K562 (cell line): Measurements from ENCODE around the gene SLC22A6. TPM values are rescaled to one million over a fixed set of nuclear protein-coding genes. Genes with fewer than 3 reads are reported as not detected.

Experiments used
- ATAC-seq: fragments of 200-7000 bp; cut with Tn5 transposase; 3 replicates; pipeline ENCODE4 v1.9.1; 2020; ENCODE audit warnings: moderate library complexity
- BruUV-seq: library from RNA; stranded (reverse); fragments of 400-500 nt; replicated peaks from 2 replicates; lab custom pipeline; 2021; lab: Mats Ljungman, UMichigan
- CTCF ChIA-PET: fragments of 300-600 bp; formaldehyde crosslinking; extraction: SDS; loops from one replicate; lab custom pipeline; 2021; ENCODE audit warnings: low intra/inter-chr PET ratio; lab: Yijun Ruan, JAX
- POLR2A ChIA-PET: fragments of 300-600, 350-650 bp; sonication (Branson Sonifier 250); formaldehyde crosslinking; extraction: SDS; loops from one replicate; lab custom pipeline; 2021; ENCODE audit warnings: antibody characterized with exemption, inconsistent platforms; lab: Yijun Ruan, JAX
- DNase-seq, 4 experiments: peaks; one replicate each; pipeline versions ENCODE4 v3.0.0 to v3.0.0-alpha.2; 2011 to 2018; ENCODE audit warnings: low spot score in 3 of 4, mixed read lengths in 3 of 4; ENCODE audit errors: extremely low read depth in 1 of 4
- FAIRE-seq: peaks from 2 replicates; lab custom pipeline; 2011; peaks lifted over from hg19 to GRCh38; lab: Jason Lieb, UNC
- H2AFZ ChIP-seq: 2 replicates; pipeline ENCODE4 v1.6.0; 2011; ENCODE audit warnings: low read depth, low read length, control low read depth, inconsistent platforms
- H3K27ac ChIP-seq: fragments of 200-600 bp; 3 replicates; pipeline ENCODE4 v1.8.0; 2011; ENCODE audit warnings: low read depth, mild to moderate bottlenecking, control low read depth, inconsistent platforms, low read length, moderate library complexity, mixed read lengths; ENCODE audit errors: extremely low read depth
- H3K27me3 ChIP-seq, 2 experiments: fragments of 300-600 bp in 1 of 2; 2 replicates in 1 of 2; 3 replicates in 1 of 2; pipeline versions ENCODE4 v1.6.0 to v1.8.0; 2011; ENCODE audit warnings: inconsistent platforms in 2 of 2, low read length in 2 of 2, mild to moderate bottlenecking in 1 of 2, mixed read lengths in 1 of 2, moderate library complexity in 1 of 2; ENCODE audit not compliant: control insufficient read depth in 2 of 2, insufficient read depth in 2 of 2
- H3K36me3 ChIP-seq: fragments of 300-600 bp; 3 replicates; pipeline ENCODE4 v1.8.0; 2011; ENCODE audit warnings: mild to moderate bottlenecking, low read length, inconsistent platforms; ENCODE audit not compliant: control insufficient read depth, insufficient read depth
- H3K4me1 ChIP-seq, 2 experiments: fragments of 200-600 bp in 1 of 2; replicated peaks in 1 of 2; 2 replicates in 1 of 2; 3 replicates in 1 of 2; pipeline versions ENCODE4 v1.5.1 to v1.8.0; 2011; ENCODE audit warnings: inconsistent platforms in 2 of 2, low read length in 2 of 2, mild to moderate bottlenecking in 1 of 2, mixed read lengths in 1 of 2, moderate library complexity in 1 of 2; ENCODE audit not compliant: control insufficient read depth in 2 of 2, insufficient read depth in 2 of 2
- H3K4me2 ChIP-seq: 2 replicates; pipeline ENCODE4 v1.6.1; 2011; ENCODE audit warnings: low read length, control low read depth, inconsistent platforms, mixed read lengths; ENCODE audit not compliant: insufficient read depth
- H3K4me3 ChIP-seq: fragments of 200-600 bp; sonication (generic), shearing (Covaris generic); 2 replicates; pipeline ENCODE4 v1.5.1; 2016; ENCODE audit warnings: control low read depth, inconsistent platforms
- H3K79me2 ChIP-seq: fragments of 200-600 bp; 3 replicates; pipeline ENCODE4 v1.8.0; 2011; ENCODE audit warnings: low read length, inconsistent platforms; ENCODE audit not compliant: control insufficient read depth, insufficient read depth
- H3K9ac ChIP-seq, 2 experiments: 2 replicates each; pipeline versions ENCODE4 v1.6.0 to v1.6.1; 2011; ENCODE audit warnings: low read depth in 2 of 2, low read length in 2 of 2, control low read depth in 1 of 2, inconsistent platforms in 1 of 2, mild to moderate bottlenecking in 1 of 2, mixed read lengths in 1 of 2; ENCODE audit not compliant: insufficient read depth in 1 of 2
- H3K9me1 ChIP-seq: one replicate; pipeline ENCODE4 v1.6.0; 2011; ENCODE audit warnings: inconsistent platforms, mild to moderate bottlenecking, low read length, moderate library complexity; ENCODE audit not compliant: control insufficient read depth, insufficient read depth
- H3K9me3 ChIP-seq: replicated peaks from 2 replicates; pipeline ENCODE4 v1.5.1; 2011; ENCODE audit warnings: low read depth, low read length, inconsistent platforms; ENCODE audit not compliant: control insufficient read depth, insufficient read depth
- H4K20me1 ChIP-seq: replicated peaks from 2 replicates; pipeline ENCODE4 v1.6.1; 2011; ENCODE audit warnings: low read length, inconsistent platforms, mixed read lengths; ENCODE audit not compliant: control insufficient read depth, insufficient read depth
- BMI1 ChIP-seq: fragments of 150-350 bp; IDR thresholded peaks from 2 replicates; pipeline ENCODE4 v1.6.1; 2014; ENCODE audit warnings: low read length
- MEF2D ChIP-seq: conservative IDR thresholded peaks from 2 replicates; pipeline ENCODE4 v1.6.1; 2016; ENCODE audit warnings: low read depth, missing genetic modification characterization, missing compliant biosample characterization
- WGBS: fragments of 100-300 bp; shearing (Covaris generic); methylation state at CpG from one replicate; pipeline ENCODE4 v1.1.6; 2016; ENCODE audit warnings: low coverage, mixed read lengths; ENCODE audit not compliant: insufficient coverage; ENCODE audit errors: missing lambda C conversion rate; 5-methylcytosine and 5-hydroxymethylcytosine counted together
- in situ Hi-C: fragments of 300-500 bp; cut with MboI; formaldehyde crosslinking; loops from 4 replicates; pipeline ENCODE4 v1.15.0; 2018; ENCODE audit warnings: inconsistent platforms, mixed read lengths
- intact Hi-C: fragments of 100-400 bp; cut with micrococcal nuclease; formaldehyde crosslinking; loops from 2 replicates; pipeline ENCODE4 v1.14.2; 2022
- polyA plus RNA-seq, 8 experiments: library from polyadenylated mRNA; depleted of rRNA in 4 of 8; stranded (reverse) in 5 of 8; unstranded in 3 of 8; fragments of >200 nt; fragmentation: Nextera tagmentation in 2 of 8; fragmentation: Illumina TruSeq in 1 of 8; extraction: Ambion mirVana in 2 of 8; extraction: Trizol in 1 of 8; gene quantifications; 2 replicates each; pipeline versions ENCODE4 v1.2.1 to v1.2.3, GENCODE V29; 2011 to 2014; ENCODE audit warnings: inconsistent platforms in 1 of 8, missing spikeins in 1 of 8
- total RNA-seq, 7 experiments: library from RNA; depleted of rRNA in 6 of 7; stranded (reverse); fragments of >200 nt in 6 of 7; fragmentation: Illumina TruSeq in 2 of 7; extraction: Trizol in 2 of 7; gene quantifications; 2 replicates each; pipeline versions ENCODE4 v1.2.1 to v1.2.3, GENCODE V29; 2011 to 2021; ENCODE audit warnings: low replicate concordance in 1 of 7
- TF ChIP-seq, protein P1 (sequence below): fragments of 250-450 bp; sonication (Bioruptor Pico); IDR thresholded peaks from 2 replicates; pipeline ENCODE4 v1.4.0; 2020; ENCODE audit warnings: mild to moderate bottlenecking, moderate library complexity
- TF ChIP-seq, protein P2 (sequence below): fragments of 250-450 bp; sonication (Bioruptor Pico); IDR thresholded peaks from 2 replicates; pipeline ENCODE4 v1.8.0; 2021; ENCODE audit warnings: moderate library complexity, mild to moderate bottlenecking, inconsistent platforms
- TF ChIP-seq, protein P3 (sequence below): fragments of 450-650 bp; IDR thresholded peaks from 2 replicates; pipeline ENCODE4 v1.6.1; 2016
- TF ChIP-seq, protein P4 (sequence below), 2 experiments: fragments of 450-650 bp in 1 of 2; sonication (generic) in 1 of 2; formaldehyde crosslinking in 1 of 2; IDR thresholded peaks; 2 replicates each; pipeline versions ENCODE4 v1.7.1 to v1.9.0; 2016 to 2022; ENCODE audit warnings: inconsistent platforms in 1 of 2, mild to moderate bottlenecking in 1 of 2, missing genetic modification reagents in 1 of 2

The SLC22A6 gene
- total and polyA plus RNA-seq, 9 of the 15 experiments (the other 6 are each of a cell fraction or from before 2014, with no cell fraction given): not detected

DNA sequence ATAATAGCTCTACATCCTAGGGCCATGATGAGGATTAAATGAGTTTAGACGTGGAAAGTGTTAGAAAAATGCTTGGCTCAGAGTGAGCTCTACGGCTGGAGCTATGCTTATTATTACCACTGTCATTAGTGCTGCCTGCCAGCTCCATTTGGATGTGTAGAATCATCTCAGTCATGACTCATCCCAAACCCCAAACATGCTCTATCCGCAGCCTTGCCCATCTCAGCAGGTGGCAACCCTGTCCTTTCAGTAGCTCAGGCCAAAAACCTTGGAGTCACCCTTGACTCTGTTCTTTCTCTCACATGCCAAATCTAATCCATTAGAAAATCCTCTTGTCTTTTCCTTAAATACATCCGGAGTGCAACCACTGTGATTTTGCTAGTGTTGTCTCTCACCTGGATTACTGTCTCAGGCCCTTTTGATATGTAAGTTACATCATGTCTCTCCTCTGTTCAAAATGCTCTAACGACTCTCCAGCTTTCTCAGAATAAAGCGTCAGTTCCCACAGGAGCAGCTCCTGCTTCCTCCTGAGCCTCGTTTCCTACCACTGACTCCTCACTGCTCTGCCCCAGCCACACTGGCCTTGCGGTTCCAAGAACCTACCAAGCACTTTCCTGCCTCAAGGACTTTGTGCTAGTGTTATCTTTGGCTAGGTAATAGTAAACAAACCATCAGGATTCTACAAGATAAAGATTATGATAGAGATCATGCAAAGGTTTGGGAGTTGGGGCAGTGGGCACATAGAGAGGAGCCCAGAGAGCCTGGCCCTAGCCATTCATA, 53.1 kb downstream of the SLC22A6 start:
- Histone ChIP-seq H3K4me3 (no peak overlapping the region), H3K79me2 (no peaks in the 10 kb centered on the region), H3K27ac (no peak overlapping the region), H3K9ac (no peak overlapping the region), H3K4me1 (peaks cover 0 to 5% of the 10 kb centered on the region in 2 experiments; a peak in 2 of 5 replicates), H3K36me3 (no peaks in the 10 kb centered on the region), H3K27me3 (peaks cover 8 to 58% of the 10 kb centered on the region in 2 experiments), H3K4me2 (no peak overlapping the region), H4K20me1 (peaks cover 4% of the 10 kb centered on the region; the same call in 1 of the 2 replicates), H3K9me3 (no peaks in the 10 kb centered on the region), H2AFZ (no peak overlapping the region), H3K9me1 (no peaks in the 10 kb centered on the region)
- 2% methylated on average over 8 of the region's 8 CpGs for WGBS
- in situ Hi-C loops: no loop called here
- ChIA-PET POLR2A (interaction anchor here (0.6 kb wide), 1 partner anchor 41 kb away, joined by 3 read pairs; no protein-coding TSS in a partner anchor), CTCF (interaction anchor here (0.7 kb wide), 1 partner anchor 1692 kb away, joined by 3 read pairs; no protein-coding TSS in a partner anchor)
- DNase-seq: no peak
- no TSS peak for BruUV-seq
- intact Hi-C loops: no loop called here
- ATAC-seq: no peak
- FAIRE-seq: no peak
- TF ChIP-seq, protein P1, sequence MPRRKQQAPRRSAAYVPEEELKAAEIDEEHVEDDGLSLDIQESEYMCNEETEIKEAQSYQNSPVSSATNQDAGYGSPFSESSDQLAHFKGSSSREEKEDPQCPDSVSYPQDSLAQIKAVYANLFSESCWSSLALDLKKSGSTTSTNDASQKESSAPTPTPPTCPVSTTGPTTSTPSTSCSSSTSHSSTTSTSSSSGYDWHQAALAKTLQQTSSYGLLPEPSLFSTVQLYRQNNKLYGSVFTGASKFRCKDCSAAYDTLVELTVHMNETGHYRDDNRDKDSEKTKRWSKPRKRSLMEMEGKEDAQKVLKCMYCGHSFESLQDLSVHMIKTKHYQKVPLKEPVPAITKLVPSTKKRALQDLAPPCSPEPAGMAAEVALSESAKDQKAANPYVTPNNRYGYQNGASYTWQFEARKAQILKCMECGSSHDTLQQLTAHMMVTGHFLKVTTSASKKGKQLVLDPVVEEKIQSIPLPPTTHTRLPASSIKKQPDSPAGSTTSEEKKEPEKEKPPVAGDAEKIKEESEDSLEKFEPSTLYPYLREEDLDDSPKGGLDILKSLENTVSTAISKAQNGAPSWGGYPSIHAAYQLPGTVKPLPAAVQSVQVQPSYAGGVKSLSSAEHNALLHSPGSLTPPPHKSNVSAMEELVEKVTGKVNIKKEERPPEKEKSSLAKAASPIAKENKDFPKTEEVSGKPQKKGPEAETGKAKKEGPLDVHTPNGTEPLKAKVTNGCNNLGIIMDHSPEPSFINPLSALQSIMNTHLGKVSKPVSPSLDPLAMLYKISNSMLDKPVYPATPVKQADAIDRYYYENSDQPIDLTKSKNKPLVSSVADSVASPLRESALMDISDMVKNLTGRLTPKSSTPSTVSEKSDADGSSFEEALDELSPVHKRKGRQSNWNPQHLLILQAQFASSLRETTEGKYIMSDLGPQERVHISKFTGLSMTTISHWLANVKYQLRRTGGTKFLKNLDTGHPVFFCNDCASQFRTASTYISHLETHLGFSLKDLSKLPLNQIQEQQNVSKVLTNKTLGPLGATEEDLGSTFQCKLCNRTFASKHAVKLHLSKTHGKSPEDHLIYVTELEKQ (CRISPR knock-in tag): no peak
- TF ChIP-seq MEF2D (tag): no peak
- TF ChIP-seq, protein P2, sequence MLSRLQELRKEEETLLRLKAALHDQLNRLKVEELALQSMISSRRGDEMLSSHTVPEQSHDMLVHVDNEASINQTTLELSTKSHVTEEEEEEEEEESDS: no peak
- TF ChIP-seq BMI1: no peak
- TF ChIP-seq, protein P3, sequence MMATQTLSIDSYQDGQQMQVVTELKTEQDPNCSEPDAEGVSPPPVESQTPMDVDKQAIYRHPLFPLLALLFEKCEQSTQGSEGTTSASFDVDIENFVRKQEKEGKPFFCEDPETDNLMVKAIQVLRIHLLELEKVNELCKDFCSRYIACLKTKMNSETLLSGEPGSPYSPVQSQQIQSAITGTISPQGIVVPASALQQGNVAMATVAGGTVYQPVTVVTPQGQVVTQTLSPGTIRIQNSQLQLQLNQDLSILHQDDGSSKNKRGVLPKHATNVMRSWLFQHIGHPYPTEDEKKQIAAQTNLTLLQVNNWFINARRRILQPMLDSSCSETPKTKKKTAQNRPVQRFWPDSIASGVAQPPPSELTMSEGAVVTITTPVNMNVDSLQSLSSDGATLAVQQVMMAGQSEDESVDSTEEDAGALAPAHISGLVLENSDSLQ: no peak
- TF ChIP-seq, protein P4, sequence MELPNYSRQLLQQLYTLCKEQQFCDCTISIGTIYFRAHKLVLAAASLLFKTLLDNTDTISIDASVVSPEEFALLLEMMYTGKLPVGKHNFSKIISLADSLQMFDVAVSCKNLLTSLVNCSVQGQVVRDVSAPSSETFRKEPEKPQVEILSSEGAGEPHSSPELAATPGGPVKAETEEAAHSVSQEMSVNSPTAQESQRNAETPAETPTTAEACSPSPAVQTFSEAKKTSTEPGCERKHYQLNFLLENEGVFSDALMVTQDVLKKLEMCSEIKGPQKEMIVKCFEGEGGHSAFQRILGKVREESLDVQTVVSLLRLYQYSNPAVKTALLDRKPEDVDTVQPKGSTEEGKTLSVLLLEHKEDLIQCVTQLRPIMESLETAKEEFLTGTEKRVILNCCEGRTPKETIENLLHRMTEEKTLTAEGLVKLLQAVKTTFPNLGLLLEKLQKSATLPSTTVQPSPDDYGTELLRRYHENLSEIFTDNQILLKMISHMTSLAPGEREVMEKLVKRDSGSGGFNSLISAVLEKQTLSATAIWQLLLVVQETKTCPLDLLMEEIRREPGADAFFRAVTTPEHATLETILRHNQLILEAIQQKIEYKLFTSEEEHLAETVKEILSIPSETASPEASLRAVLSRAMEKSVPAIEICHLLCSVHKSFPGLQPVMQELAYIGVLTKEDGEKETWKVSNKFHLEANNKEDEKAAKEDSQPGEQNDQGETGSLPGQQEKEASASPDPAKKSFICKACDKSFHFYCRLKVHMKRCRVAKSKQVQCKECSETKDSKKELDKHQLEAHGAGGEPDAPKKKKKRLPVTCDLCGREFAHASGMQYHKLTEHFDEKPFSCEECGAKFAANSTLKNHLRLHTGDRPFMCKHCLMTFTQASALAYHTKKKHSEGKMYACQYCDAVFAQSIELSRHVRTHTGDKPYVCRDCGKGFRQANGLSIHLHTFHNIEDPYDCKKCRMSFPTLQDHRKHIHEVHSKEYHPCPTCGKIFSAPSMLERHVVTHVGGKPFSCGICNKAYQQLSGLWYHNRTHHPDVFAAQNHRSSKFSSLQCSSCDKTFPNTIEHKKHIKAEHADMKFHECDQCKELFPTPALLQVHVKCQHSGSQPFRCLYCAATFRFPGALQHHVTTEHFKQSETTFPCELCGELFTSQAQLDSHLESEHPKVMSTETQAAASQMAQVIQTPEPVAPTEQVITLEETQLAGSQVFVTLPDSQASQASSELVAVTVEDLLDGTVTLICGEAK (IDR thresholded peaks at IDR 0.05): no peak
- TF ChIP-seq, protein P4 (CRISPR knock-in tag; IDR thresholded peaks at IDR 0.05): no peak
